ENCODE results near the gene PTGDR.

DNA sequence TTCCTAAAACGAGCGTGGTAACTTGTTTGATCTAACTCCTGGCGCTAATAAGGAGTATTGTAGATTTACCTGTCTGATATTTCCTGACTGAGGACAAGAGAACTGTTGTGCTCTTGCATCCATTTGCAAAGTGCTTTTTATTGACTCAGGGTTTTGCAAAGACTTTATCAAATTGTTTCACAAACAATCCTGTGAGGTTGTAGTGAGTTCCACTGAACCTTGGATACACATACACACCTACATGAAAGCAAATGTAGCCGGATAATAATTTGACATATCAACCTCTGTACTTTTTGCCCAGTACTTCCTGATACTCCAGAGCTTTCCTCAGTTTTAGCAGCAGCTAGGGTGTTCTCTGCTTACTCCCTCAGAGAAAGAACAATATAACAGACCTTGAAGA lies 39.9 kb downstream of the PTGDR start:
- TF ChIP-seq, protein P1, sequence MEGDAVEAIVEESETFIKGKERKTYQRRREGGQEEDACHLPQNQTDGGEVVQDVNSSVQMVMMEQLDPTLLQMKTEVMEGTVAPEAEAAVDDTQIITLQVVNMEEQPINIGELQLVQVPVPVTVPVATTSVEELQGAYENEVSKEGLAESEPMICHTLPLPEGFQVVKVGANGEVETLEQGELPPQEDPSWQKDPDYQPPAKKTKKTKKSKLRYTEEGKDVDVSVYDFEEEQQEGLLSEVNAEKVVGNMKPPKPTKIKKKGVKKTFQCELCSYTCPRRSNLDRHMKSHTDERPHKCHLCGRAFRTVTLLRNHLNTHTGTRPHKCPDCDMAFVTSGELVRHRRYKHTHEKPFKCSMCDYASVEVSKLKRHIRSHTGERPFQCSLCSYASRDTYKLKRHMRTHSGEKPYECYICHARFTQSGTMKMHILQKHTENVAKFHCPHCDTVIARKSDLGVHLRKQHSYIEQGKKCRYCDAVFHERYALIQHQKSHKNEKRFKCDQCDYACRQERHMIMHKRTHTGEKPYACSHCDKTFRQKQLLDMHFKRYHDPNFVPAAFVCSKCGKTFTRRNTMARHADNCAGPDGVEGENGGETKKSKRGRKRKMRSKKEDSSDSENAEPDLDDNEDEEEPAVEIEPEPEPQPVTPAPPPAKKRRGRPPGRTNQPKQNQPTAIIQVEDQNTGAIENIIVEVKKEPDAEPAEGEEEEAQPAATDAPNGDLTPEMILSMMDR (IDR thresholded peaks at IDR 0.05), result no peak
- no peak for TF ChIP-seq TCF7L2 (IDR thresholded peaks at IDR 0.05; ENCODE audit: low read depth, low read length)
- no peak for TF ChIP-seq REST (IDR thresholded peaks at IDR 0.05; ENCODE audit: insufficient read depth in 1 of 2, low read depth in 2 of 2, low read length in 1 of 2)

All from Panc1 (cell line).